Measurements from ENCODE around the gene BBS2.
A peak's percentile ranks its signal among the peaks of the same experiment; 100 is the strongest.

DNA sequence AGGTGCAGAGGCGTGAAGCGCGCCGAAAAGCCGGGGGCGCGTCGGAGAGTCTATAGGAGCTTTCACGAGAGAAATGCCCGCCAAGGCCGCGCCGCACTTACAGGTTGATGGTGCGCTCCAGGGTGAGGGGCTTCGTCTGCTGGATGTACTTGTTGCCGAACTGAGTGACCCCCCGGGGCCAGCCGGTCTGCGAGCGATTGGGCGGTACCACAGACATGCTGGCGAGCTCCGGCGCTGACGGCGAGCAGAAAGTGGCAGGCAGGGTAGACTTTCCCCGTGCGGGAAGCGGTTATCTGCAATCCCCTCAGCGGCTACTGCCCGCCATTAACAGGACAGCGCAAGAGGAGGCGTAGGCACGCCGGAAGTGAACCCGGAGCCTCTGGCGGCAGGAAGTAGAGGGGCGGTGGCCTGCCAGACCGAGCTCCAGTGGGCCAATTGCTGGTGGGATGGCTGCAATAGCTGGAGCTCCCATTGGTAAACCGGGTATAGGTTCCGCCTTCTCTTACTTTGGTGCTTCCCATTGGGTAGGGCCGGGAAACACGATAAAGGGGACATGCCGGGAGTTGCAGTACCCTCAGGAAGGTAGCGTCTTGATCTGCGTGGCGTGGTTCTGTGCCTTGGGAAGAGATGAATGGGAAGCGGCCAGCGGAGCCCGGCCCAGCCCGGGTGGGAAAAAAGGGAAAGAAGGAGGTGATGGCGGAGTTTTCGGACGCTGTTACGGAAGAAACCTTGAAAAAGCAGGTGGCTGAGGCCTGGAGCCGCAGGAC is 68.7 kb downstream of the BBS2 start, which contains the start of the genes NUDT21 and OGFOD1:
- TF ChIP-seq PCBP2 (IDR thresholded peaks at IDR 0.05; ENCODE audit: low read depth, low read length, poor library complexity, severe bottlenecking) (no peak), LARP7 (IDR thresholded peaks at IDR 0.05) (no peak), TCFL5 (CRISPR knock-in tag; conservative IDR thresholded peaks at IDR 0.05) (no peak), JUND (IDR thresholded peaks at IDR 0.05; ENCODE audit: borderline replicate concordance, low read depth, low read length) (peak; percentile 47), JUND (tag; IDR thresholded peaks at IDR 0.05; ENCODE audit: borderline replicate concordance, low read depth, low read length) (no peak), HDAC1 (IDR thresholded peaks at IDR 0.05) (peak in 1 of 2 experiments; percentile 96; a peak in 2 of 4 replicates)
- TF ChIP-seq, protein P1, sequence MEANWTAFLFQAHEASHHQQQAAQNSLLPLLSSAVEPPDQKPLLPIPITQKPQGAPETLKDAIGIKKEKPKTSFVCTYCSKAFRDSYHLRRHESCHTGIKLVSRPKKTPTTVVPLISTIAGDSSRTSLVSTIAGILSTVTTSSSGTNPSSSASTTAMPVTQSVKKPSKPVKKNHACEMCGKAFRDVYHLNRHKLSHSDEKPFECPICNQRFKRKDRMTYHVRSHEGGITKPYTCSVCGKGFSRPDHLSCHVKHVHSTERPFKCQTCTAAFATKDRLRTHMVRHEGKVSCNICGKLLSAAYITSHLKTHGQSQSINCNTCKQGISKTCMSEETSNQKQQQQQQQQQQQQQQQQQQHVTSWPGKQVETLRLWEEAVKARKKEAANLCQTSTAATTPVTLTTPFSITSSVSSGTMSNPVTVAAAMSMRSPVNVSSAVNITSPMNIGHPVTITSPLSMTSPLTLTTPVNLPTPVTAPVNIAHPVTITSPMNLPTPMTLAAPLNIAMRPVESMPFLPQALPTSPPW (CRISPR knock-in tag; IDR thresholded peaks at IDR 0.05), result peak; percentile 39; the same call in 1 of the 2 replicates
- TF ChIP-seq, protein P2, sequence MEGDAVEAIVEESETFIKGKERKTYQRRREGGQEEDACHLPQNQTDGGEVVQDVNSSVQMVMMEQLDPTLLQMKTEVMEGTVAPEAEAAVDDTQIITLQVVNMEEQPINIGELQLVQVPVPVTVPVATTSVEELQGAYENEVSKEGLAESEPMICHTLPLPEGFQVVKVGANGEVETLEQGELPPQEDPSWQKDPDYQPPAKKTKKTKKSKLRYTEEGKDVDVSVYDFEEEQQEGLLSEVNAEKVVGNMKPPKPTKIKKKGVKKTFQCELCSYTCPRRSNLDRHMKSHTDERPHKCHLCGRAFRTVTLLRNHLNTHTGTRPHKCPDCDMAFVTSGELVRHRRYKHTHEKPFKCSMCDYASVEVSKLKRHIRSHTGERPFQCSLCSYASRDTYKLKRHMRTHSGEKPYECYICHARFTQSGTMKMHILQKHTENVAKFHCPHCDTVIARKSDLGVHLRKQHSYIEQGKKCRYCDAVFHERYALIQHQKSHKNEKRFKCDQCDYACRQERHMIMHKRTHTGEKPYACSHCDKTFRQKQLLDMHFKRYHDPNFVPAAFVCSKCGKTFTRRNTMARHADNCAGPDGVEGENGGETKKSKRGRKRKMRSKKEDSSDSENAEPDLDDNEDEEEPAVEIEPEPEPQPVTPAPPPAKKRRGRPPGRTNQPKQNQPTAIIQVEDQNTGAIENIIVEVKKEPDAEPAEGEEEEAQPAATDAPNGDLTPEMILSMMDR (IDR thresholded peaks at IDR 0.05 in 2 of 3, conservative IDR thresholded peaks at IDR 0.05 in 1 of 3; ENCODE audit: insufficient read depth in 2 of 3, low read depth in 1 of 3, low read length in 3 of 3), result no peak

Measured in K562 (cell line).